MM.1S (cell line): ENCODE measurements around the gene SUPT3H.

Source experiments
- DNase-seq: peaks from one replicate; pipeline ENCODE4 v3.0.0-alpha.2; 2015
- H2AFZ ChIP-seq: fragments of 300-600 bp; sonication (generic); 2 replicates; pipeline ENCODE4 v1.6.0; 2016; ENCODE audit warnings: antibody characterized with exemption, low read length
- H3F3A ChIP-seq: fragments of 300-600 bp; sonication (generic); 2 replicates; pipeline ENCODE4 v1.6.1; 2016; ENCODE audit warnings: mild to moderate bottlenecking, antibody characterized with exemption, low read length, moderate library complexity, mixed read lengths; ENCODE audit not compliant: insufficient read depth
- H3K27ac ChIP-seq: fragments of 300-600 bp; sonication (generic); 2 replicates; pipeline ENCODE4 v1.5.1; 2016; ENCODE audit warnings: mild to moderate bottlenecking, low read length
- H3K27me3 ChIP-seq: fragments of 300-600 bp; sonication (generic); replicated peaks from 2 replicates; pipeline ENCODE4 v1.6.0; 2016; ENCODE audit warnings: low read length; ENCODE audit not compliant: insufficient read depth
- H3K36me3 ChIP-seq: fragments of 300-600 bp; sonication (generic); replicated peaks from 2 replicates; pipeline ENCODE4 v1.6.1; 2016; ENCODE audit warnings: mild to moderate bottlenecking, low read length, mixed read lengths; ENCODE audit not compliant: insufficient read depth
- H3K4me1 ChIP-seq: fragments of 300-600 bp; sonication (generic); 2 replicates; pipeline ENCODE4 v1.6.1; 2016; ENCODE audit warnings: low read length, mixed read lengths
- H3K4me2 ChIP-seq: fragments of 300-600 bp; sonication (generic); 2 replicates; pipeline ENCODE4 v1.6.0; 2016; ENCODE audit warnings: low read depth, low read length
- H3K4me3 ChIP-seq: fragments of 300-600 bp; sonication (generic); 2 replicates; pipeline ENCODE4 v1.5.1; 2016; ENCODE audit warnings: low read length, mixed read lengths
- H3K79me2 ChIP-seq: fragments of 300-600 bp; sonication (generic); 2 replicates; pipeline ENCODE4 v1.6.1; 2016; ENCODE audit warnings: mixed run types, low read length, mixed read lengths
- H3K9ac ChIP-seq: fragments of 300-600 bp; sonication (generic); 2 replicates; pipeline ENCODE4 v1.6.1; 2016; ENCODE audit warnings: low read length, mixed read lengths
- H3K9me2 ChIP-seq: fragments of 300-600 bp; sonication (generic); replicated peaks from 2 replicates; pipeline ENCODE4 v1.6.1; 2016; ENCODE audit warnings: mild to moderate bottlenecking, low read length, mixed read lengths; ENCODE audit not compliant: insufficient read depth
- H3K9me3 ChIP-seq: fragments of 300-600 bp; sonication (generic); replicated peaks from 2 replicates; pipeline ENCODE4 v1.6.1; 2016; ENCODE audit warnings: mild to moderate bottlenecking, low read length, mixed read lengths; ENCODE audit not compliant: insufficient read depth
- H4K20me1 ChIP-seq: fragments of 300-600 bp; sonication (generic); 2 replicates; pipeline ENCODE4 v1.6.1; 2016; ENCODE audit warnings: mild to moderate bottlenecking, low read length, moderate library complexity, mixed read lengths; ENCODE audit not compliant: insufficient read depth
- EZH2 ChIP-seq: fragments of 300-600 bp; sonication (generic); optimal IDR thresholded peaks from 2 replicates; pipeline ENCODE3; 2017; ENCODE audit warnings: low read depth, mild to moderate bottlenecking, antibody characterized with exemption, low read length, mixed read lengths
- EZH2phosphoT487 ChIP-seq: fragments of 300-600 bp; sonication (generic); IDR thresholded peaks from 2 replicates; pipeline ENCODE4 v1.6.1; 2018; ENCODE audit warnings: antibody characterized with exemption, low read length
- TF ChIP-seq, protein P1 (sequence below): fragments of 300-600 bp; sonication (generic); IDR thresholded peaks from 2 replicates; pipeline ENCODE4 v1.5.1; 2016; ENCODE audit warnings: antibody characterized with exemption, low read length, mixed read lengths

Gene SUPT3H

DNA sequence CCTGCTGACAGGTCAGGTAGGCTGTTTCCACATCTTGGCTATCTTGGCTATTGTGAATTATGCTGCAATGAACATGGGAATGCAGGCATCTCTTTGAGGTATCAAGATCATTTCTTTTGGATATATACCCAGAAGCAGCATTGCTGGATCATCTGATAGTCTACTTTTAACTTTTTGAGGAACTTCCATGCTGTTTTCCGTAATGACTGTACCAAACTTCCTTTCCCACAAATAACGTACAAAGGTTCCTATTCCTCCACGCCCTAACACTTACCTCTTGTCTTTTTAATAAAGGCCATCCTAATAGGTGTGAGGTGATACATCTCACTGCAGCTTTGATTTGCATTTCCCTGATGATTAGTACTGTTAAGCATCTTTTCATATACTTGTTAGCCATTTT lies 388.3 kb downstream of the SUPT3H start:
- Histone ChIP-seq H3K27me3 (no peaks in the 10 kb centered on the region), H3K9me3 (no peaks in the 10 kb centered on the region), H3K36me3 (no peaks in the 10 kb centered on the region), H4K20me1 (no peaks in the 10 kb centered on the region), H3K4me2 (no peak overlapping the region), H3K4me1 (peaks cover 4% of the 10 kb centered on the region; the same call in 1 of the 2 replicates), H3K9ac (no peak overlapping the region), H3K4me3 (no peak overlapping the region), H3K9me2 (no peaks in the 10 kb centered on the region), H3K79me2 (no peaks in the 10 kb centered on the region), H3F3A (no peaks in the 10 kb centered on the region), H2AFZ (no peak overlapping the region), H3K27ac (no peak overlapping the region)
- TF ChIP-seq EZH2: no peak
- TF ChIP-seq, protein P1, sequence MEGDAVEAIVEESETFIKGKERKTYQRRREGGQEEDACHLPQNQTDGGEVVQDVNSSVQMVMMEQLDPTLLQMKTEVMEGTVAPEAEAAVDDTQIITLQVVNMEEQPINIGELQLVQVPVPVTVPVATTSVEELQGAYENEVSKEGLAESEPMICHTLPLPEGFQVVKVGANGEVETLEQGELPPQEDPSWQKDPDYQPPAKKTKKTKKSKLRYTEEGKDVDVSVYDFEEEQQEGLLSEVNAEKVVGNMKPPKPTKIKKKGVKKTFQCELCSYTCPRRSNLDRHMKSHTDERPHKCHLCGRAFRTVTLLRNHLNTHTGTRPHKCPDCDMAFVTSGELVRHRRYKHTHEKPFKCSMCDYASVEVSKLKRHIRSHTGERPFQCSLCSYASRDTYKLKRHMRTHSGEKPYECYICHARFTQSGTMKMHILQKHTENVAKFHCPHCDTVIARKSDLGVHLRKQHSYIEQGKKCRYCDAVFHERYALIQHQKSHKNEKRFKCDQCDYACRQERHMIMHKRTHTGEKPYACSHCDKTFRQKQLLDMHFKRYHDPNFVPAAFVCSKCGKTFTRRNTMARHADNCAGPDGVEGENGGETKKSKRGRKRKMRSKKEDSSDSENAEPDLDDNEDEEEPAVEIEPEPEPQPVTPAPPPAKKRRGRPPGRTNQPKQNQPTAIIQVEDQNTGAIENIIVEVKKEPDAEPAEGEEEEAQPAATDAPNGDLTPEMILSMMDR: no peak
- no peak for TF ChIP-seq EZH2phosphoT487
- DNase-seq: no peak

DNA sequence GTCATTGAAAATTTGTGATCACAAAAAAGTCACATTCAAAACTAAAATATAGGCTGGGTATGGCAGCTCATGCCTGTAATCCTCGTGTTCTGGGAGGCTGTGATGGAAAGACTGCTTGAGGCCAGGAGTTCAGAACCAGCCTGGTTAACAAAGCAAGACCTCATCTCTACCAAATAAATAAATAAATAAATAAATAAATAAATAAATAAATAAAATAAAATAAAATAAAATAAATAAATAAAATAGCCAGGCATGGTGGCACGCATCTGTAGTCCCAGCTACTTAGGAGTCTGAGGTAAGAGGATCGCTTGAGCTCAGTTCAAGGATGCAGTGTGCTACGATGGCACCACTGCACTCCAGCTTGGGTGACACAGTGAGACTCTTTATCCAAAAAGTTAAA lies 392.7 kb downstream of the SUPT3H start:
- H3K9me2 ChIP-seq: no peaks in the 10 kb centered on the region
- DNase-seq: no peak
- H3K27ac ChIP-seq: no peak overlapping the region
- TF ChIP-seq, protein P1: no peak
- no peak for TF ChIP-seq EZH2
- no peak for TF ChIP-seq EZH2phosphoT487
- no peaks in the 10 kb centered on the region for H3K27me3 ChIP-seq
- H3K4me2 ChIP-seq: no peak overlapping the region
- H3F3A ChIP-seq: no peaks in the 10 kb centered on the region
- no peaks in the 10 kb centered on the region for H3K79me2 ChIP-seq
- no peaks in the 10 kb centered on the region for H4K20me1 ChIP-seq
- H3K36me3 ChIP-seq: no peaks in the 10 kb centered on the region
- no peaks in the 10 kb centered on the region for H3K4me1 ChIP-seq
- no peak overlapping the region for H3K9ac ChIP-seq
- no peak overlapping the region for H2AFZ ChIP-seq
- H3K4me3 ChIP-seq: no peak overlapping the region
- H3K9me3 ChIP-seq: no peaks in the 10 kb centered on the region

DNA sequence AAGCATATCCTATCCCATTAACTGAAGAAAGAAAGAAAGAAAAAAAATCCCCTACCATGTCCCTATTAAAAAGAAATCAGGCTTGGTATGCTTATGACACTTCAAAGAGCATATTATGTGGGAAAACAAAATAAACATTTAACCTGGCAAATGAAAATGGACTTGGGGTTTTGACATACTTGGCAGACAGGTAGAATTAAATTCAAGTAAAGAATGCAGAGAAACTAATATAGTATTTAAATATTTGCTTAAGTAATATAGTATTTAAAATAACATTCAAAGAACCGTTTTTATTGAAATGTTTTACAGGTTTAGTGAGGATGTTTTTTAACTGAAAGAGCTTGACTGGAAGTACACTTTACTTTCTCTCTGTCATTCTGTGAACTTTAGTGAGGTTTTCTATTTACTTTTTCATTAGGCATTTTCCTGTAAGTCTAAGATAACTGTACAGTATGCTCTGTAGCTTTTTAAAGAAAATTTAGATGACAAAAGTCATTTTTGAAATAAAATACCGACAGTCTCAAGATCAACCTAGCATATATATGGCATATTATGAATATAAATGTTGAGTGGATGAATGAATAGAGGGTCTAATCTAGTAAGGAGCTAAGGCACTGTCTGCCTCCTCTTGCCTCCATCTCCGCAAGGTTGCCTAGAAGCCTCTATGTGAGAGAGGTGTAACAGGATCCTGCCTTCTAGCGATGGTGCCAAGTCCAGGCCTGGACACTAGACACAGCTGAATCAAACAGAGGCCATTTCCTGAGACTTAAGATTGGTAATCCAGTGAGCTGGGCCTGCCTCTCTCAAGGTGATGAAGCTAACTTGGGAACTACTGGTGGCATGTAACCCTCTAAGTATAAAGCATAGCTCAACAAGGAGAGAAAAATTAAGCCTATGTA lies 394.0 kb downstream of the SUPT3H start:
- TF ChIP-seq, protein P1: no peak
- TF ChIP-seq EZH2 (no peak), EZH2phosphoT487 (no peak)
- H3K9me3 ChIP-seq: no peaks in the 10 kb centered on the region
- H3K9me2 ChIP-seq: no peaks in the 10 kb centered on the region
- H3K36me3 ChIP-seq: no peaks in the 10 kb centered on the region
- H3K4me3 ChIP-seq: no peak overlapping the region
- DNase-seq: no peak
- no peak overlapping the region for H3K27ac ChIP-seq
- no peaks in the 10 kb centered on the region for H4K20me1 ChIP-seq
- H3K9ac ChIP-seq: no peak overlapping the region
- H2AFZ ChIP-seq: no peak overlapping the region
- H3K4me2 ChIP-seq: no peak overlapping the region
- peaks cover 3% of the 10 kb centered on the region; the same call in 1 of the 2 replicates for H3K4me1 ChIP-seq
- H3K27me3 ChIP-seq: no peaks in the 10 kb centered on the region
- no peaks in the 10 kb centered on the region for H3K79me2 ChIP-seq
- H3F3A ChIP-seq: no peaks in the 10 kb centered on the region
